Measurements from ENCODE around the gene FAM9C.
"Not testable (repeated sequence)": the region's sequence is repeated elsewhere in the genome, so short reads cannot be mapped to it uniquely, and the experiment has no call there.

Gene FAM9C

DNA sequence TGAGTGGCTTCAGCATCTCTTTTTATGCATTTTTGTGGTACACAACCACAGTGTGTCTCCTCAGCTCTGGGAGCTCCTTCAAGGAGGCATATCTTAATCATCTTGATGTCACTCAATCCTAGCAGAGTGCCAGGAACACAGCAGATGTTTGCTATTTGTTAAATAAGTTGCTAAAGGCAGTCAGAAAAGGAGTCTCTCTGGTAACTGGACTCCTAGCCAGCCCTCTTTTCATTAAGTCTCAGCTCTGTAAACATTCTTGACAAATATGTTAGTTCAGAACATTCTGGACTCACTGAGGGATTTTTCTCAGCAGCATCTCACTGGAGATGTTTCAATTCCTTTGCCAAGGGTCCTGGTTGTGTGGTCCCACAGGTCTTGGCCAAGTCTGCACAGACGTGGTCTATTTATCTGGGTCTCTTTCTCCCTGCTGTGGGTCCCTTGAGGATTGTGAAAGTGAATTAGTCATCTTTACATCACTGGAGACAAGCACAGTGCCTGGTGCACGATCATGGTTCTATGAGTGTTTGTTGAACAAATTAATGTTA, 20.3 kb upstream of the FAM9C start:
- DNase-seq: no peak
- no peak for TF ChIP-seq POLR2A (IDR thresholded peaks at IDR 0.05; ENCODE audit: low read length)
- no peak for TF ChIP-seq GATA1 (IDR thresholded peaks at IDR 0.05; ENCODE audit: low read depth, low read length)

DNA sequence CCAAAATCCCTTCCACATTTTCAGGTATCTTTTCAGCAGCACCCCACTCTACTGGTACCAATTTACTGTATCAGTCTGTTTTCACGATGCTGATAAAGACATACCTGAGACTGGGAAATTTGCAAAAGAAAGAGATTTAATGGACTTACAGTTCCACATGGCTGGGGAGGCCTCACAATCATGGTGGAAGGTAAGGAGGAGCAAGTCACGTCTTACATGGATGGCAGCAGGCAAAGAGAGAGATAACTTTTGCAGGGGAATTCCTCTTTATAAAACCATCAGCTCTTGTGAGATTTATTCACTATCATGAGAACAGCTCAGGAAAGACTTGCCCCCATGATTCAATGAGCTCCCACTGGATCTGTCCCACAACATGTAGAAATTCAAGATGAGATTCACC, 18.7 kb upstream of the FAM9C start:
- DNase-seq: not testable (repeated sequence)

DNA sequence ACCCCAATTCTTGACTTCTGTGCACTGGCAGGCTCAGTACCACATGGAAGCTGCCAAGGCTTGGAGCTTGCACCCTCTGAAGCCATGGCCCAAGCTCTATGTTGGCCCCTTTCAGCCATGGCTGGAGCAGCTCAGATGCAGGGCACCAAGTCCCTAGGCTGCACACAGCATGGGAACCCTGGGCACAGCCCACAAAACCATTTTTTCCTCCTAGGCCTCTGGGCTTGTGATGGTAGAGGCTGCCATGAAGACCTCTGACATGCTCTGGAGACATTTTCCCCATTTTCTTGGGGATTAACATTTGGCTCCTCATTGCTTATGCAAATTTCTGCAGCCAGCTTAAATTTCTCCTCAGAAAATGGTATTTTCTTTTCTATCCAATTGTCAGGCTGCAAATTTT, 17.9 kb upstream of the FAM9C start:
- not testable (repeated sequence) for DNase-seq

DNA sequence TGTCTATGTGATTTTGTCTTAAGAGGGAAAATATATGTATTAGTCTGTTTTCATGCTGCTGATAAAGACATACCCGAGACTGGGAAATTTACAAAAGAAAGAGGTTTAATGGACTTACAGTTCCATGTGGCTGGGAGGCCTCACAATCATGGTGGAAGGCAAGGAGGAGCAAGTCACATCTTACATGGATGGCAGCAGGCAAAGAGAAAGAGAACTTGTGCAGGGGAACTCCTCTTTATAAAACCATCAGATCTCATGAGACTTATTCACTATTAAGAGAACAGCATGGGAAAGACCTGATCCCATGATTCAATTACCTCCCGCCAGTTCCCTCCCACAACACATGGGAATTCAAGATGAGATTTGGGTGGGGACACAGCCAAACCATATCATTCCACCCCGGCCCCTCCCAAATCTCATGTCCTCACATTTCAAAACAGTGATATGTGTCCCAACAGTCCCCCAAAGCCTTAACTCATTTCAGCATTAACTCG, 16.8 kb upstream of the FAM9C start:
- DNase-seq: not testable (repeated sequence)

DNA sequence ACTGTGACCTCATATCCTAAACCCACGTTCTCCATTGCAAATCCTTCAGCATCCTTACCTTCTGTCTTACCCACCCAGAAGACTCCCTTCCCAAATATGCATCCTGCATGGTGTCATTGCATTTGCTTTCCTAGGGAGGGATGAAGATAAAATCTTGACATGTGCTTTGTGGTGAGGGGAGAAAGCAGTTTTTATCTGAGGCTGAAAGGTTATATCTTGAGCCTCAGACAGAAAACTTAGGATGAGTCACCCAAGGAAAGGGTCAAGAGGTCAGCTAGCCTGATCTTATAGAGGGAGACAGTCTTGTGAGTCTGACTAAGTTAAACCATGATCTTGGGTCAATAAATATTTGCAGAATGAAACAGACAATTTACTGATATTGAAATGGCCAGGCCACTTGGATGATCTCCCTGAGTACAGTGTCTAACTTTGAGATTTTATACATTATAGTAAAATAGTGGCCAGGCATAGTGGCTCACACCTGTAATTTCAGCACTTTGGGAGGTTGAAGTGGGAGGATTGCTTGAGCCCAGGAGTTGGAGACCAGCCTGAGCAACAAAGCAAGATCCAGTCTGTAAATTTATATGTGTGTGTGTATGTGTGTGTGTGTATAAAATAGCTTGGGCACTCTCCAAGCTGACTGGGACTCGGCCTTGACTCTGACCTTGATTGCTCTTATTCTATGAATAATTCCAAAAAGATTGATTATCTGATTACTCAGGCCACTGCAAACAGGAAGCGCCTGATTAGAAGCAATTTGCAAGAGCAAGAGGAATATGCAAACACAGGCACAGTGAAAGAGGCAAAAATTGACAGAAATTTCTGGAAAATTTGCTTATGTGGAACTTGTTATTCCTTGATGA, 15.4 kb upstream of the FAM9C start:
- TF ChIP-seq GATA1 (IDR thresholded peaks at IDR 0.05; ENCODE audit: low read depth, low read length): no peak
- no peak for TF ChIP-seq POLR2A (IDR thresholded peaks at IDR 0.05; ENCODE audit: low read length)
- DNase-seq: no peak

DNA sequence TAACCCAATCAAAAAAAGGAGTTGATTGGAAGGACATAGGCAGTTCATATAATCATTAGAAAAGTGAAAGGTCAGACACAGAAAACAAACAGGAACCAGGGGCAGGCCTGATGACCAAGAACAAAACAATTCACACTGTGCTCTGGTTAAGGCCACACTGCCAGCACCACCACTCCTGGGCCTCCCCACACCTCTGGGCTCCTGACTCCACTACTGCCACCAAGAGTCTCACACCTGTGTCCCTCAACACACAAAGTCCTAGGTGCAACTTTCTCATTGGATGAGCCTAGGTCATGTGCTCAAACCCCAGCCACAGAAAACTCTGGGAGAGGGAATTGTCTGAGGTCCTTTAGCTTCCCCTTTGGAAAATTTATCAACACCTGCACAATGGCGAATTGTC, 11.1 kb upstream of the FAM9C start:
- TF ChIP-seq GATA1 (IDR thresholded peaks at IDR 0.05; ENCODE audit: low read depth, low read length) (no peak), POLR2A (IDR thresholded peaks at IDR 0.05; ENCODE audit: low read length) (no peak)
- no peak for DNase-seq

DNA sequence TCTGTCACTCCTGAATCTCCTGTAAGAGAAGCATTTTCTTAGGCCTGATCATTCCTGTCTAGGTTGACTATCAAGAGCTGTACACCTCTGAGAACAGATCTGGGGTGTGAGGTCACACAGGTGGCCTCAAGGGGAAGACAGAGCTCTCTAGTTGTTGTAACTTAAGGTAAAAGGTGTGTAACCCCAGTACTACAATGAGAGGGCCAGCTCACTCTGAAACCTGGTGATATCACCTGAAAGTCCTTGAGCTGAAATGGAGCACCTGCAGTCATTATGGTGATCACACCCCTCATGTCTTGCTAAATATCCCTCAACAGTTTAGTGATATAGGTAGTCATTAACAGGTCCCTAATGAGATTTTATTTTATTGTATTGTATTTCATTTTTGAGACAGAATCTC, 8.8 kb upstream of the FAM9C start:
- DNase-seq: no peak
- TF ChIP-seq GATA1 (IDR thresholded peaks at IDR 0.05; ENCODE audit: low read depth, low read length) (no peak), POLR2A (IDR thresholded peaks at IDR 0.05; ENCODE audit: low read length) (no peak)

DNA sequence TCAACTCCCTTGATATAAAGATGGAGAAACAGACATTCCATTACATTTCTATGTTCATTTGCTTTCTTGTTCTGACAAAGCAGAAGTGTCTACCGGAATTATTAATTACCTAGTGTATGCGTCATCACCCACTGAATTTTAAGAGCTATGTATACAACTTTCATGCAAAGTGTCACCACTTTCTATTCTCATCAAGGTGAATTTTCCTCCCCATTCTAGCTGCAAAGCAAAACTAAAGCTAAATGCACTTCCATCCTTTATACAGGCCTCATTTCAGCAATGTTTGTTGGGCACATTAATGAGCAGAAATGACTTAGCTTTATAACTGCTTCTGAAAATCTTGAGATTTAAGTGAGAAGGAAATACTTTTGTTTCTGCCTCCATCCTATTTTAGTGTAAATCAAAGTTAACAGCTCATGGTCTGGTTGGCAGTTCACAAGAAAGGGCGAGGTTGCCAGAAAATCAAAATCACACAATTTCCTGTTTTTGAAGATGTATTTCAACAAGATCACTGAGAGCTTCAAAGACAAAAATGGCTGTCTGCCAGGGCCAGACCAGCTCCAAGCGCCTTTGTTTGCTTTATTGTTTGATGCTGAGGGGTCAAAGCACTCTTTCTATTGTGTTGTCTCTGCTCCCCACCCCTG, 7.2 kb upstream of the FAM9C start:
- DNase-seq: no peak
- no peak for TF ChIP-seq GATA1 (IDR thresholded peaks at IDR 0.05; ENCODE audit: low read depth, low read length)

DNA sequence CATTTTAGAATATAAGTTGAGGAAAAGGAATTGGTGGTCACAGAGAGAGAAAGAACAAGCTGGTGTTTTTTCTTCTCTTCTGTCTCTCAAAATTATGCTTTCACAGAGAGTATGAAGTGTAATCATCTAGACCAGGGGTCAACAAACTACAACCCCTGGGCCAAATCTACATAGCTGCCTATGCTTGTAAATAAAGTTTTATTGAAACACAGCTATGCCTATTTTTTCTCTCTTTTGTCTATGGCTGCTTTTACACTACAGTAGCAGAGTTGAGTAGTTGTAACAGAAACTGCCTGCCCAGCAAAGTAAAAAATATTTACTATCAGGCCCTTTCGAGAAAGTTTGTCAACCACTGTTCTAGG, 6.7 kb upstream of the FAM9C start:
- TF ChIP-seq GATA1 (IDR thresholded peaks at IDR 0.05; ENCODE audit: low read depth, low read length) (no peak), POLR2A (IDR thresholded peaks at IDR 0.05; ENCODE audit: low read length) (no peak)
- no peak for DNase-seq

DNA sequence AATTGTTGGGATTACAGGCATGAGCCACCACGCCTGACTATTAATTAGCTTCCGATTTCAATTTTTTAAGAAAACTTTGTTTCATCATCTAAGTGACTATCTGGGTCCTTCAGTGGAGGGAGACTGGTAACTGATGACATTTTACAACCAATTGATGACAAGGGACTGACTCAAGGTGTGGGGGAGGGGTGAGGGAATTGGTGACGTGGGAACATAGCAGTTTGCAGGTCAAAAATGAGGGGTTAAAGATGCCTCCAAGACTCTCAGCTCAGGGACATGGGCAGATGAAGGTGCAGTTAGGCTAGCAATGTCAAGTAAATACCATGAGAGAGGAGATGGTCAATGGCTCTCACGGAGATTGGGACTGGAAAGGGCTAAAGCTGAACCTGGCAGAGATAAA, 5.7 kb upstream of the FAM9C start:
- no peak for DNase-seq
- TF ChIP-seq GATA1 (IDR thresholded peaks at IDR 0.05; ENCODE audit: low read depth, low read length) (no peak), POLR2A (IDR thresholded peaks at IDR 0.05; ENCODE audit: low read length) (no peak)

DNA sequence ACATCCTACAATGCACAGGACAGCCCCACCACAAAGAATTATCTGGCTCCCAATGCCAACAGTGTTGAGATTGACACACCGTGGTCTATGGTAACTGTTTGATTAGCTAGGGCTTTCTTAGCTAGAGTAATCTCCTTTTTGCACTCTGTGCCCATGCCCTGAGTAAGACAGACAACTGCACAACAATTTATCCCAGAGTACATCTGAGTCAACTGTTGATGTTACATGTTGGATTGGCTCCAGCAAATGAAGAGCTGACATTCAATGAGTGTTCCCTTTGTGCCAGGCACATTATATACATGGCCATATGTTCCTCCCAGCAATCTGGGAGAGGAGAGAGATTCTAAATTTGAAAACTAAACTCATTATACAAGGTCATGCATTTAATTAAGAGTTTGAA, 3.9 kb upstream of the FAM9C start:
- no peak for DNase-seq

DNA sequence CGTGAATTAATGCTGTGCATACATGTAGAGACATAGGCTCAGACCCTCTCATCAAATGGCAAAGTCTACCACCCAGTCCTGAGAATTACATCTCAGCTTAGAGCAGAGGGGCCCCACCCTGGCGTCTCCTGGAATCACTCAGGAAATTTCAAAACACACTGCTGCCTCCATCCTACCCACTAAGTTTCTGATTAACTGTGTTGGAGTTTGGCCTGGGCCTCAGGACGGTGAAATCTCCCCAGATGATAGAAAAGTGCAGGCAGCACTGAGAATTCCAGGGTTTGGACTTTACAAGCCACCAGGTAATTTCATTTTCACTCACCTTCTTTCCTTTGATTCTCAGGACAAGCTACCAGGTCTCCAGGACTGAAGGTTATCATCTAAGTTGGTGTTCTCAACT, 3.3 kb upstream of the FAM9C start:
- no peak for DNase-seq
- no peak for TF ChIP-seq POLR2A (IDR thresholded peaks at IDR 0.05; ENCODE audit: low read length)
- TF ChIP-seq GATA1 (IDR thresholded peaks at IDR 0.05; ENCODE audit: low read depth, low read length): no peak

More for the DNA sequence above, 3.9 kb upstream of the FAM9C start:
- TF ChIP-seq GATA1 (IDR thresholded peaks at IDR 0.05; ENCODE audit: low read depth, low read length) (no peak), POLR2A (IDR thresholded peaks at IDR 0.05; ENCODE audit: low read length) (no peak)

DNA sequence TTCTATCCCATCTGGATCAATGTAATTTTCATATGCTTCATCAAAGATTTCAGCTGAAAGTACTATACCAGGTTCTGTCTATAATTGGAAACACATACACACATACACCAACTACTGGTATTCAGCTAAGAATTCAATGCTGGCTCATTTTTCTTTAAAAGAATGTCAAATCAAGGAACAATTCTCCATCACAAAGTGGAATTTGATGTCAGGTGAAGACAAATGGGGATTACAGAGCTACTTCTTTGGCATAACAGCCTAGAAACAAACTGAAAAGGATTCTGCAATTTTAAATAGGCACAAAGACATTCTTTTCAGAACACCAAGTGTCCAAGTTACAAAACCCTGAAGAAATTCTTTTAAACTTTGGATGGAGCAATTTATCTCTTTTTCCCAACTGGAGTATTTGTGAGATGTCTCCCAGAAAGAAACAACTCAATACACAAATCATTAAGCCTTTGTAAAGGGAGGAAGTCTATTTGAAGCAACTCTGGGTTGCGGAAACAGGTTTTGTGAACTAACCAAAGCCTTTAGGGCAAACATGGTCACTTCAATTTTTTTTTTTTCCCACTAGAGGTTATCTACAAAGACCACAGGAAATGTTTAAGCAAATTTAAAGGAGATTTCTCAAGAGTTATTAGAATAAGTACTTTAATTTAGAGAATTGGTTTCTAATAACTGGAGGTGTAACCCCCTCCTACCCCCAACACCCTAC, 1.9 kb upstream of the FAM9C start:
- DNase-seq: no peak
- TF ChIP-seq POLR2A (IDR thresholded peaks at IDR 0.05; ENCODE audit: low read length) (no peak), GATA1 (IDR thresholded peaks at IDR 0.05; ENCODE audit: low read depth, low read length) (no peak)

DNA sequence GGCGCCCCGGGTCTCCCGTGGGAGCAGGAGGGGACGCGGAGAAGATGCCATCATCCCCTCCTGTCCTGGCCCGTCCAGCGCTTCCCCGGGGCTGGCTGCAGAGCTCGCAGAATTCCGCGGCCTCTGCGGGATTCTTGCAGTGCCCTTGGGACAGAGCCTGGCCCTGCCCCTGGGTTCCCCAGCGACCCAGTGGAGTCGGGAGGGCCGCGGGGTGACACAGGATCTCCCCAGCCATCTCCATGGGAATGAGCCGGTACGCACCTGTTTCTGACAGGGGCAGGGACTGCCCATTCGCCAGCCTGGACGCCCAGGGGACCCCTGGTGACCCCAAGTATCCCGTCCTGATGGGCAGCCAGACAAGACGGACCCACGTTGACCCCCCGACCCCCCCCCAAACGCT, 482 bp downstream of the FAM9C start:
- DNase-seq: no peak
- no peak for TF ChIP-seq GATA1 (IDR thresholded peaks at IDR 0.05; ENCODE audit: low read depth, low read length)
- TF ChIP-seq POLR2A (IDR thresholded peaks at IDR 0.05; ENCODE audit: low read length): no peak

DNA sequence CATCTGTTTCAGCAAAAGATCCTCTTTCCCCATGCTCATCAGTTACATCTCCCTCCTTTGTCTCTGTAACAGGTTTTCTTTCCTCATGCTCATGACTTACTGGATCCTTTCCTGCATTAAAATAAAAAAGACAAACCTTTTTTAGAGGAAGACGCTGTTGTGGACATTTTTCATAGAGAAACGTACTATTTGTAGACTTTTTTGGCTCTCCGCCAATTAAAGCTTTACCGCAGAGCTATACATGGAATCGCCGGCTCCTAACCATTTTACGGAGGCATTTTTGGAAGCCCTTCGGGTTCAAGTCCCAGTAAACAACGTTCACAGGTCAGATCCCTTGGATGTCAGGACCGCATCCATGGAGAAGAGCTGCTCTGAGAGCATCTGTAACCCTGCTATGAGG, 1.3 kb downstream of the FAM9C start:
- no peak for DNase-seq
- TF ChIP-seq GATA1 (IDR thresholded peaks at IDR 0.05; ENCODE audit: low read depth, low read length) (no peak), POLR2A (IDR thresholded peaks at IDR 0.05; ENCODE audit: low read length) (no peak)
